Adipose tissue (tissue), 3 donors: Measurements from ENCODE around the gene OMD. TPM values are rescaled to one million over a fixed set of nuclear protein-coding genes. Genes with fewer than 3 reads are reported as not detected.
"Not testable (repeated sequence)": the region's sequence is repeated elsewhere in the genome, so short reads cannot be mapped to it uniquely, and the experiment has no call there.

Experiments
- H3K27ac ChIP-seq: one replicate; pipeline ENCODE4 v1.5.1; 2013; ENCODE audit warnings: low read depth, low read length
- WGBS, 3 donors: extraction: QIAGEN DNeasy Blood & Tissue Kit; methylation state at CpG; one replicate each; pipeline ENCODE4 v1.1.7; 2013; 5-methylcytosine and 5-hydroxymethylcytosine counted together
- polyA plus RNA-seq, 3 donors: library from polyadenylated mRNA; stranded (reverse); fragments of 200-250 nt; gene quantifications; one replicate each; pipeline ENCODE4 v1.2.3, GENCODE V29; 2013
- donor health status: healthy with polysubstance abuse.
- donor health status: Bipolar disorder and iron deficiency.
- donor health status: healthy.

OMD gene
- polyA plus RNA-seq, 3 donors = 0.66 to 10.0 (median 2.9) TPM

- H3K27ac ChIP-seq = no peak overlapping the region
- WGBS, 3 donors = 76 to 84% (median 80%) methylated on average over 2 of the region's 2 CpGs
Measured at GRCh38 chr9:92423612-92424011, 659 bp downstream of the OMD start.

GRCh38 chr9:92422611-92423338 is 1.5 kb downstream of the OMD start:
- 71 to 81% (median 72%) methylated on average over 2 of the region's 2 CpGs for WGBS, 3 donors
- no peak overlapping the region for H3K27ac ChIP-seq

GRCh38 chr9:92414566-92414965 is 9.7 kb downstream of the OMD start:
- WGBS, 3 donors = 34 to 55% (median 38%) methylated on average over 1 of the region's 1 CpG
- no peak overlapping the region for H3K27ac ChIP-seq

GRCh38 chr9:92411157-92411556 is 13.1 kb downstream of the OMD start:
- H3K27ac ChIP-seq = not testable (repeated sequence)
- 74 to 96% (median 75%) methylated on average over 4 of the region's 4 CpGs for WGBS, 3 donors

- no peak overlapping the region for H3K27ac ChIP-seq
Measured at GRCh38 chr9:92408747-92409478, 15.4 kb downstream of the OMD start.

GRCh38 chr9:92407818-92408217 is 16.5 kb downstream of the OMD start:
- 94 to 98% (median 97%) methylated on average over 2 of the region's 2 CpGs for WGBS, 3 donors
- no peak overlapping the region for H3K27ac ChIP-seq

More at GRCh38 chr9:92408747-92409478, 15.4 kb downstream of the OMD start:
- 91 to 95% (median 93%) methylated on average over 2 of the region's 2 CpGs for WGBS, 3 donors

- 27 to 73% (median 32%) methylated on average over 3 of the region's 3 CpGs for WGBS, 3 donors
Measured at GRCh38 chr9:92406477-92406876, 17.8 kb downstream of the OMD start.

GRCh38 chr9:92405818-92406217 is 18.5 kb downstream of the OMD start:
- no peak overlapping the region for H3K27ac ChIP-seq
- 66 to 72% (median 69%) methylated on average over 4 of the region's 4 CpGs for WGBS, 3 donors

More at GRCh38 chr9:92406477-92406876, 17.8 kb downstream of the OMD start:
- no peak overlapping the region for H3K27ac ChIP-seq

- 55 to 81% (median 57%) methylated on average over 5 of the region's 5 CpGs for WGBS, 3 donors
- no peak within 1 kb of the TSS for H3K27ac ChIP-seq
Measured at GRCh38 chr9:92404042-92404836, 20.0 kb downstream of the OMD start, which contains the start of gene OGN. Gene OGN, minus strand, starts transcription at chr9:92404578. Its CDS starts 1,171 bp downstream, at chr9:92403407.

GRCh38 chr9:92402826-92403745 is 21.2 kb downstream of the OMD start:
- no peak overlapping the region for H3K27ac ChIP-seq
- WGBS, 3 donors = 48 to 68% (median 62%) methylated on average over 5 of the region's 5 CpGs

- H3K27ac ChIP-seq = no peak overlapping the region
- 68 to 70% (median 68%) methylated on average over 1 of the region's 1 CpG for WGBS, 3 donors
Measured at GRCh38 chr9:92402360-92402759, 21.9 kb downstream of the OMD start.

GRCh38 chr9:92397853-92398252 is 26.4 kb downstream of the OMD start:
- WGBS, 3 donors = 83 to 99% (median 97%) methylated on average over 3 of the region's 3 CpGs
- no peak overlapping the region for H3K27ac ChIP-seq

GRCh38 chr9:92395617-92396016 is 28.7 kb downstream of the OMD start:
- H3K27ac ChIP-seq = no peak overlapping the region
- WGBS, 3 donors = 92 to 100% (median 100%) methylated on average over 1 of the region's 1 CpG

GRCh38 chr9:92393686-92394085 is 30.6 kb downstream of the OMD start:
- 10 to 40% (median 32%) methylated on average over 1 of the region's 1 CpG for WGBS, 3 donors
- H3K27ac ChIP-seq = no peak overlapping the region

GRCh38 chr9:92392690-92393089 is 31.6 kb downstream of the OMD start:
- 76 to 85% (median 82%) methylated on average over 2 of the region's 2 CpGs for WGBS, 3 donors
- no peak overlapping the region for H3K27ac ChIP-seq

GRCh38 chr9:92385953-92386352 is 38.3 kb downstream of the OMD start:
- 79 to 91% (median 89%) methylated on average over 4 of the region's 4 CpGs for WGBS, 3 donors

GRCh38 chr9:92385477-92385876 is 38.8 kb downstream of the OMD start:
- no peak overlapping the region for H3K27ac ChIP-seq
- WGBS, 3 donors = 36 to 60% (median 60%) methylated on average over 6 of the region's 6 CpGs

More at GRCh38 chr9:92385953-92386352, 38.3 kb downstream of the OMD start:
- no peak overlapping the region for H3K27ac ChIP-seq

- no peak overlapping the region for H3K27ac ChIP-seq
- WGBS, 3 donors = 70 to 75% (median 70%) methylated on average over 3 of the region's 3 CpGs
Measured at GRCh38 chr9:92385001-92385400, 39.3 kb downstream of the OMD start.
